PC-9 (cell line): Measurements from ENCODE around the gene FAM234A. TPM values are rescaled to one million over a fixed set of nuclear protein-coding genes. Genes with fewer than 3 reads are reported as not detected.

ENCODE experiments used
- BruUV-seq: library from RNA; stranded (reverse); fragments of 400-500 nt; replicated peaks from 2 replicates; lab custom pipeline; 2021; lab: Mats Ljungman, UMichigan
- CTCF ChIA-PET: fragments of 300-600 bp; sonication (Branson Sonifier 250); formaldehyde crosslinking; loops from one replicate; lab custom pipeline; 2022; ENCODE audit warnings: antibody characterized with exemption; lab: Charles Lee
- POLR2A ChIA-PET: fragments of 300-600 bp; sonication (Branson Sonifier 250); formaldehyde crosslinking; loops from one replicate; lab custom pipeline; 2022; ENCODE audit warnings: antibody characterized with exemption; ENCODE audit not compliant: unreplicated experiment; lab: Charles Lee
- DNase-seq, 2 experiments: peaks; one replicate each; pipeline versions ENCODE4 v3.0.0 to v3.0.0-alpha.2; 2015 to 2022; ENCODE audit warnings: mixed read lengths in 1 of 2
- H2AFZ ChIP-seq: fragments of 200-600 bp; sonication (generic); 2 replicates; pipeline ENCODE4 v1.8.1; 2017; ENCODE audit warnings: antibody characterized with exemption
- H3F3A ChIP-seq: fragments of 200-600 bp; sonication (generic); 2 replicates; pipeline ENCODE4 v1.8.1; 2017; ENCODE audit warnings: antibody characterized with exemption, mild to moderate bottlenecking, low read depth; ENCODE audit not compliant: insufficient read depth
- H3K27ac ChIP-seq: fragments of 200-600 bp; sonication (generic); 2 replicates; pipeline ENCODE4 v1.6.1; 2016; ENCODE audit warnings: mixed run types
- H3K27me3 ChIP-seq: fragments of 200-600 bp; sonication (generic); 2 replicates; pipeline ENCODE4 v1.6.1; 2016; ENCODE audit warnings: low read depth, mixed run types; ENCODE audit not compliant: insufficient read depth
- H3K36me3 ChIP-seq: fragments of 200-600 bp; sonication (generic); 2 replicates; pipeline ENCODE4 v1.6.1; 2016; ENCODE audit warnings: low read depth, mixed run types
- H3K4me1 ChIP-seq: fragments of 200-600 bp; sonication (generic); replicated peaks from 2 replicates; pipeline ENCODE4 v1.6.1; 2016; ENCODE audit warnings: mixed run types; ENCODE audit not compliant: insufficient read depth
- H3K4me2 ChIP-seq: fragments of 200-600 bp; sonication (generic); 2 replicates; pipeline ENCODE4 v1.6.1; 2017; ENCODE audit warnings: mixed run types
- H3K4me3 ChIP-seq: fragments of 200-600 bp; sonication (generic); 2 replicates; pipeline ENCODE4 v1.6.1; 2016; ENCODE audit warnings: mixed run types
- H3K79me2 ChIP-seq: fragments of 200-600 bp; sonication (generic); 2 replicates; pipeline ENCODE4 v1.6.1; 2017; ENCODE audit warnings: low read depth, mixed run types
- H3K9me2 ChIP-seq: fragments of 200-600 bp; sonication (generic); 2 replicates; pipeline ENCODE4 v1.8.1; 2017; ENCODE audit warnings: mild to moderate bottlenecking; ENCODE audit not compliant: insufficient read depth
- H3K9me3 ChIP-seq: fragments of 200-600 bp; sonication (generic); 2 replicates; pipeline ENCODE4 v1.8.1; 2016; ENCODE audit warnings: low read depth; ENCODE audit not compliant: insufficient read depth
- H4K20me1 ChIP-seq: fragments of 200-600 bp; sonication (generic); 2 replicates; pipeline ENCODE4 v1.8.1; 2017; ENCODE audit not compliant: insufficient read depth
- EZH2 ChIP-seq: fragments of 200-600 bp; sonication (generic); IDR thresholded peaks from 2 replicates; pipeline ENCODE4 v1.8.0; 2017; ENCODE audit warnings: antibody characterized with exemption, low read depth
- intact Hi-C: fragments of 100-400 bp; cut with micrococcal nuclease; formaldehyde crosslinking; loops from one replicate; pipeline ENCODE4 v1.10.0; 2022; ENCODE audit not compliant: unreplicated experiment
- total RNA-seq: library from RNA; stranded (reverse); gene quantifications from 2 replicates; pipeline ENCODE4 v1.2.3, GENCODE V29; 2021
- TF ChIP-seq, protein P1 (sequence below): fragments of 200-600 bp; sonication (generic); conservative IDR thresholded peaks from 2 replicates; pipeline ENCODE4 v1.6.1; 2017; ENCODE audit warnings: mixed run types, antibody characterized with exemption, mild to moderate bottlenecking, moderate library complexity

FAM234A gene
- total RNA-seq, 1 experiment from 2014 or later: 131 TPM

- Histone ChIP-seq H3K9me3 (no peaks in the 10 kb centered on the region), H3K27ac (no peak overlapping the region), H3F3A (peaks cover 5% of the 10 kb centered on the region; the same call in 1 of the 2 replicates), H3K27me3 (peaks cover 6% of the 10 kb centered on the region; the same call in 1 of the 2 replicates), H2AFZ (no peak overlapping the region), H3K4me3 (no peak overlapping the region), H3K4me2 (no peak overlapping the region), H3K9me2 (no peaks in the 10 kb centered on the region), H4K20me1 (no peaks in the 10 kb centered on the region), H3K4me1 (no peaks in the 10 kb centered on the region), H3K79me2 (no peaks in the 10 kb centered on the region), H3K36me3 (no peaks in the 10 kb centered on the region)
- CTCF ChIA-PET: no interaction called here
- TF ChIP-seq EZH2: no peak
- TF ChIP-seq, protein P1, sequence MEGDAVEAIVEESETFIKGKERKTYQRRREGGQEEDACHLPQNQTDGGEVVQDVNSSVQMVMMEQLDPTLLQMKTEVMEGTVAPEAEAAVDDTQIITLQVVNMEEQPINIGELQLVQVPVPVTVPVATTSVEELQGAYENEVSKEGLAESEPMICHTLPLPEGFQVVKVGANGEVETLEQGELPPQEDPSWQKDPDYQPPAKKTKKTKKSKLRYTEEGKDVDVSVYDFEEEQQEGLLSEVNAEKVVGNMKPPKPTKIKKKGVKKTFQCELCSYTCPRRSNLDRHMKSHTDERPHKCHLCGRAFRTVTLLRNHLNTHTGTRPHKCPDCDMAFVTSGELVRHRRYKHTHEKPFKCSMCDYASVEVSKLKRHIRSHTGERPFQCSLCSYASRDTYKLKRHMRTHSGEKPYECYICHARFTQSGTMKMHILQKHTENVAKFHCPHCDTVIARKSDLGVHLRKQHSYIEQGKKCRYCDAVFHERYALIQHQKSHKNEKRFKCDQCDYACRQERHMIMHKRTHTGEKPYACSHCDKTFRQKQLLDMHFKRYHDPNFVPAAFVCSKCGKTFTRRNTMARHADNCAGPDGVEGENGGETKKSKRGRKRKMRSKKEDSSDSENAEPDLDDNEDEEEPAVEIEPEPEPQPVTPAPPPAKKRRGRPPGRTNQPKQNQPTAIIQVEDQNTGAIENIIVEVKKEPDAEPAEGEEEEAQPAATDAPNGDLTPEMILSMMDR: no peak
- intact Hi-C loops: no loop called here
- no peak for DNase-seq
- BruUV-seq: no TSS peak
- POLR2A ChIA-PET: no interaction called here
These were observed 49.8 kb downstream of the FAM234A start for GRCh38 chr16:284204-285120.

DNA sequence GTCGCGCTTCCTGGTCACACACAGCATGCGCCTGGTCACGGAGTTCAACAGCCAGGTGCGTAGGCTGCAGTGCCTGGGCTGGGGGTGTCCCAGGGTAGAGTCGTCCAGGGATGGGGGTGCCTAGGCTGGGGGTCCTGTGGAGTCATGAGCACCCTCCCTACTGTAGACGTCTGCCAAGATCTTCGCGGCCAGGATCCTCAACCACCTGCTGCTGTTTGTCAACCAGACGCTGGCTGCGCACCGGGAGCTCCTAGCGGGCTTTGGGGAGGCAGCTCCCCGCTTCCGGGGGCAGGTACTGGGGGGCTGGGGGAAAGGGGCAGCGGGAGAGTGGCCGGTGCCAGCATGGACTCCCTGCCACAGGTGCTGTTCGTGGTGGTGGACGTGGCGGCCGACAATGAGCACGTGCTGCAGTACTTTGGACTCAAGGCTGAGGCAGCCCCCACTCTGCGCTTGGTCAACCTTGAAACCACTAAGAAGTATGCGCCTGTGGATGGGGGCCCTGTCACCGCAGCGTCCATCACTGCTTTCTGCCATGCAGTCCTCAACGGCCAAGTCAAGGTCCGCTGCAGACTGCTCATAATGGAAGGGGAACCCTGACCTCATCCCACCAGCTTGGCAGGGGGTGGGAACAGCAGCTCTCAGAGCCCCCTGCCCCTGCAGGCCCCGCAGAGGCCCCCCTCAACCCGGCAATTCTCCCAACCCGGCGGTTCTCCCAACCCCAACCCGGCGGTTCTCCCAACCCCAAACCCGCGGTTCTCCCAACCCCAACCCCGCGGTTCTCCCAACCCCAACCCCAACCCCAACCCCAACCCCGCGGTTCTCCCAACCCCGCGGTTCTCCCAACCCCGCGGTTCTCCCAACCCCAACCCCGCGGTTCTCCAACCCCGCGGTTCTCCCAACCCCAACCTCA, 50.8 kb downstream of the FAM234A start:
- H3K4me2 ChIP-seq: no peak overlapping the region
- H3K4me1 ChIP-seq: no peaks in the 10 kb centered on the region
- H3K27ac ChIP-seq: no peak overlapping the region
- H3K9me2 ChIP-seq: no peaks in the 10 kb centered on the region
- peaks cover 5% of the 10 kb centered on the region; the same call in 1 of the 2 replicates for H3F3A ChIP-seq
- H3K27me3 ChIP-seq: peaks cover 6% of the 10 kb centered on the region; the same call in 1 of the 2 replicates
- intact Hi-C loops: no loop called here
- no peaks in the 10 kb centered on the region for H3K9me3 ChIP-seq
- no TSS peak for BruUV-seq
- ChIA-PET CTCF (no interaction called here), POLR2A (no interaction called here)
- no peak for TF ChIP-seq EZH2
- TF ChIP-seq, protein P1: no peak
- DNase-seq: no peak
- H3K79me2 ChIP-seq: no peaks in the 10 kb centered on the region
- H3K36me3 ChIP-seq: no peaks in the 10 kb centered on the region
- H4K20me1 ChIP-seq: no peaks in the 10 kb centered on the region
- no peak overlapping the region for H3K4me3 ChIP-seq
- H2AFZ ChIP-seq: no peak overlapping the region
